Activated gamma-delta T cell (primary cell): Measurements from ENCODE around the gene RFWD3.

Experiments
- DNase-seq: peaks from one replicate; lab custom pipeline; 2025; lab: John Stamatoyannopoulos, UW

Gene RFWD3

DNA sequence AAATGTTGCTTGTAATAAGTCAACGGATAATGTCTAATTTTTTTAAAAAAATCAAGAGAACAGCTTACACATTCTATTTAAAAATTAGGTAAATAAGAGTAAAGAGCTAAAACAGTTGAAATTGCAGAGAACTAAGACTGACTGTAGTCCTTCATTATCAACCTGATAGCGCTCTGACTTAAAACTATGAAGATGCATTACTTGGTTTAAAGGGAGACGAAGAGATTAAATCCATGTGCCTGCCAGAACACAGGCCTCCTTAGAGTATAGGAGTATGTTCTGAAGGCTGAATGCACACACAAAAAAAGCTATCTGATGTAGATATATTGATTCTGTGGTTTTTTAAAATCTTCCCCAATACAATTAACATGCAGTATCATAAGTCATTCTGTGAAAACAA, 88.2 kb downstream of the RFWD3 start:
- no peak for DNase-seq

DNA sequence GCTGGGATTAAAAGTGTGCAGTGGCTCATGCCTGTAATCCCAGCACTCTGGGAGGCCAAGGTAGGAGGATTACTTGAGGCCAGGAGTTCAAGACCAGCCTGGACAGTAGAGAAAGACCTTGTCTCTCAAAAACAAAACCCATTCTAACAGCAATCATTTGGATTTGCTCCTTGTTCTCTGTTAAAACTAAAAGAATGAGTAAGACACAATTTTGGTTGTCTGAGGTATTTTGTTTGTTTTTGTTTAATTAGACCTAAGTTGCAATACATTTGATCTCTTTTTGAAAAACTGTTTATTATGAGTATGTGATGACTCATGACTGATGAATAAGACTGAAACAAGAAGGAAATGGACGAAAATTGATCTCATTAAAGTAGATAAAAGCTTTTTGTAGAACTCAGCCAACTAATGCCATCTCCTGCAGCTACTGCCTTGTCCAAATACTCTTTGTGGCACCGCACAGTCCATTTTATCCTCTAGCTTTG, 88.8 kb downstream of the RFWD3 start:
- DNase-seq: no peak

DNA sequence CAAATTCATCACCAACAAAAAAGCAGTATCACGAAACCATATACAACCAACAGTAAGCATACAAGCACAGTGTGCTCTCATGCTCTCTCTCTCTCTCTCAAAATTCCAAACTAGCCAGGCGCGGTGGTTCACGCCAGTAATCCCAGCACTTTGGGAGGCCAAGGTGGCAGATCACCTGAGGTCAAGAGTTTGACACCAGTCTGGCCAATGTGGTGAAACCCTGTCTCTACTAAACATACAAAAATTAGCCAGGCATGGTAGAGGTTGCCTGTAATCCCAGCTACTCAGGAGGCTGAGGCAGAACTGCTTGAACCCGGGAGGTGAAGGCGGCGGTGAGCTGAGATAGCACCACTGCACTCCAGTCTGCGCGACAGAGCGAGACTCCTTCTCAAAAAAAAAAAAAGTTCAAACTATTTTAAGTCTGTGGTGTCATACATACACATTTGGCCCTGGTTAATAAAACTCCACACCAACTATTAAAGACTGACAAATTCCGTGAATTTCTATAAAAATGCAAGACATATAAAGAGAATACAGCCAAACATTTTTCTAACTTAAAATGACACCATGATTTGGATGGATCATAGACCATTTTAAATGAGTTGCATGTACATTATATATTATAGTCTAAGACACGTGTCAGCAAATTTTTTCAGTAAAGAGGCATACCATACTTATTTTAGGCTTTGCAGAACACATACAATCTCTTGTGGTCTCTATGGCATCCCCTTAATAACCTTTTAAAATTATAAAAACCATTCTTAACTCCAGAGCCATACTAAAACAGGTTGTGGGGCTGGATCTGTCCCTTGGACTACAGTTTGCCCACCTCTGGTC, 90.7 kb downstream of the RFWD3 start:
- no peak for DNase-seq

DNA sequence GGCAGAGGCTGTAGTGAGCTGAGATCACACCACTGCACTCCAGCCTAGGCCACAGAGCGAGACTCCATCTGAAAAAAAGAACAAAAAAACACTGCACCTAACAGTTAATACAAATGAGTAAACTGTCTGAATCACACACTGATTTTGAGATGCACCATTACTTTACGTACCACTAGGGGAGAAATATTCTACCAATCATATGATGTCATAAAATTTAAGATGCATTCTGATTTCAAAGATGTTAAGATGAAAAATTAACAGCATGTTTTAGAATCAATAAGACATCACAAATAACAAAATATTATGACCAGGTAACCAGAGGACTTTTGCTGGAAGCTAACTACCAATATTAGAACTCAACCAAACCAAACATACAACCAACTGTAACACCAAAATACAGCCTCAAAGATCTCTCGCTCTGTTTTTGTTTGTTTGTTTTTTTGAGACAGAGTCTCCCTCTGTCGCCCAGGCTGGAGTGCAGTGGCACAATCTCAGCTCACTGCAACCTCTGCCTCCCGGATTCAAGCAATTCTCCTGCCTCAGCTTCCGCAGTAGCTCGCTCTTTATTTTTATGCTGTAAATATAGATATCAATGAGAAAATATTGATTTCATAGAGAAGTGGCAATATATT, 91.4 kb downstream of the RFWD3 start:
- DNase-seq: no peak

DNA sequence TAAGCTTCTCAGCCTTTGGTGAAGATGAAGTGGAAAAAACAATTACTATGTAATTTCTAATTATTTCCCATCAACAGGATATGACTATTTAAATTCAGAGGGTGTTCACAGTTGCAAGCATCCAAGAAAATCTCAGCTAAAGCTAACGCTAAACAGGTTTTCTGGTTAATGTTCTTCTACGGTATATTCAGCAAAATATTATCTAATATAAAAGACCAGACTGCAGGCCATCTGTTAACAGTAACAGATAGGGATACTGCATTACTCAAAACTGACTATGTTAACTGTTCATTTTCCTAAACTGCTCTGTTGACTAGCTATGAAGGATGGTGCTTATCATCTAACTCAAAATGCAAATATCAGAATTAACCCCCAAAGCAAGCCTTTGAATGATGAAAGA, 92.5 kb downstream of the RFWD3 start:
- no peak for DNase-seq

DNA sequence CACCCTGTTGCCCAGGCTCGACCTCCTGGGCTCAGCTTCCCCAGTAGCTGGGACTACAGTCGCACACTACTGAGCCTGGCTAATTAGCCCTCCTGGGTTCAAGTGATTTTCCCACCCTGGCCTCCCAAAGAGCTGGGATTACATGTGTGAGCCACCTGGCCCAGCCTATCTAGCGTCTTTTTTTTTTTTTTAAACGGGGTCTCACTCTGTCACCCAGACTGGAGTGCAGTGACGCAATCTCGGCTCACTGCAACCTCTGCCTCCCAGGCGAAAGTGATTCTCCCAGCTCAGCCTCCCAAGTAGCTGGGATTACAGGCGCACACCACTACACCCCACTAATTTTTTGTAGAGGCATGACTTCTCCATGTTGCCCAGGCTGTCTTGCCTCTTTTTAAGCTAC, 93.1 kb downstream of the RFWD3 start:
- no peak for DNase-seq
